NB4 (cell line): Measurements from ENCODE around the gene PIGL.

Source experiments
- CTCF ChIP-seq: IDR thresholded peaks from one replicate; pipeline ENCODE4 v1.5.1; 2012; ENCODE audit warnings: low read depth, low read length
- MAX ChIP-seq: IDR thresholded peaks from 2 replicates; pipeline ENCODE4 v1.6.1; 2011; ENCODE audit warnings: low read depth, low read length
- MYC ChIP-seq: IDR thresholded peaks from 2 replicates; pipeline ENCODE4 v1.6.1; 2011; ENCODE audit warnings: low read depth, low read length
- POLR2A ChIP-seq: IDR thresholded peaks from 2 replicates; pipeline ENCODE4 v1.6.1; 2011; ENCODE audit warnings: mild to moderate bottlenecking; ENCODE audit not compliant: insufficient read length; ENCODE audit errors: extremely low read depth

GRCh38 chr17:16325964-16326363, 109.0 kb downstream of the PIGL start:
- TF ChIP-seq CTCF (no peak), POLR2A (no peak), MAX (no peak), MYC (no peak)
